Ishikawa (cell line): ENCODE results near the gene GNB5.

Source experiments
- CEBPB ChIP-seq: IDR thresholded peaks from 2 replicates; pipeline ENCODE4 v1.6.1; 2012
- CREB1 ChIP-seq: IDR thresholded peaks from 2 replicates; pipeline ENCODE4 v1.6.1; 2012; ENCODE audit warnings: low read depth
- EGR1 ChIP-seq: IDR thresholded peaks from 2 replicates; pipeline ENCODE4 v1.6.1; 2012
- EP300 ChIP-seq: IDR thresholded peaks from 2 replicates; pipeline ENCODE4 v1.6.1; 2012; ENCODE audit warnings: borderline replicate concordance
- FOXM1 ChIP-seq: IDR thresholded peaks from 2 replicates; pipeline ENCODE4 v1.6.1; 2012; ENCODE audit warnings: low read depth, borderline replicate concordance
- MAX ChIP-seq: IDR thresholded peaks from 2 replicates; pipeline ENCODE4 v1.6.1; 2012
- NFIC ChIP-seq: IDR thresholded peaks from 2 replicates; pipeline ENCODE4 v1.6.1; 2012
- RAD21 ChIP-seq: IDR thresholded peaks from 2 replicates; pipeline ENCODE4 v1.6.1; 2012; ENCODE audit warnings: low read depth
- TAF1 ChIP-seq: IDR thresholded peaks from 2 replicates; pipeline ENCODE4 v1.6.1; 2012; ENCODE audit warnings: low read depth, mild to moderate bottlenecking
- TCF12 ChIP-seq: IDR thresholded peaks from 2 replicates; pipeline ENCODE4 v1.6.1; 2012; ENCODE audit warnings: low read depth
- TEAD4 ChIP-seq: IDR thresholded peaks from 2 replicates; pipeline ENCODE4 v1.6.1; 2012
- YY1 ChIP-seq: IDR thresholded peaks from 2 replicates; pipeline ENCODE4 v1.6.1; 2012; ENCODE audit warnings: low read depth
- ZBTB7A ChIP-seq: IDR thresholded peaks from 2 replicates; pipeline ENCODE4 v1.6.1; 2012; ENCODE audit warnings: low read depth
- TF ChIP-seq, protein P1 (sequence below): IDR thresholded peaks from 2 replicates; pipeline ENCODE4 v1.6.1; 2012
- TF ChIP-seq, protein P2 (sequence below): IDR thresholded peaks from 2 replicates; pipeline ENCODE4 v1.6.1; 2012; ENCODE audit warnings: low read depth, mild to moderate bottlenecking

Gene GNB5

GRCh38 chr15:52136442-52136980, 54.7 kb downstream of the GNB5 start:
- no peak for TF ChIP-seq MAX
- TF ChIP-seq, protein P1, sequence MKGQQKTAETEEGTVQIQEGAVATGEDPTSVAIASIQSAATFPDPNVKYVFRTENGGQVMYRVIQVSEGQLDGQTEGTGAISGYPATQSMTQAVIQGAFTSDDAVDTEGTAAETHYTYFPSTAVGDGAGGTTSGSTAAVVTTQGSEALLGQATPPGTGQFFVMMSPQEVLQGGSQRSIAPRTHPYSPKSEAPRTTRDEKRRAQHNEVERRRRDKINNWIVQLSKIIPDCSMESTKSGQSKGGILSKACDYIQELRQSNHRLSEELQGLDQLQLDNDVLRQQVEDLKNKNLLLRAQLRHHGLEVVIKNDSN: no peak
- no peak for TF ChIP-seq FOXM1

GRCh38 chr15:52134502-52135144, 56.6 kb downstream of the GNB5 start:
- no peak for TF ChIP-seq NFIC
- TF ChIP-seq CREB1: no peak
- no peak for TF ChIP-seq ZBTB7A

- TF ChIP-seq, protein P1: no peak
- TF ChIP-seq EP300 (no peak), FOXM1 (no peak), EGR1 (no peak), YY1 (no peak), NFIC (no peak), RAD21 (no peak), MAX (no peak), TEAD4 (no peak), ZBTB7A (no peak), TCF12 (no peak)
- TF ChIP-seq, protein P2, sequence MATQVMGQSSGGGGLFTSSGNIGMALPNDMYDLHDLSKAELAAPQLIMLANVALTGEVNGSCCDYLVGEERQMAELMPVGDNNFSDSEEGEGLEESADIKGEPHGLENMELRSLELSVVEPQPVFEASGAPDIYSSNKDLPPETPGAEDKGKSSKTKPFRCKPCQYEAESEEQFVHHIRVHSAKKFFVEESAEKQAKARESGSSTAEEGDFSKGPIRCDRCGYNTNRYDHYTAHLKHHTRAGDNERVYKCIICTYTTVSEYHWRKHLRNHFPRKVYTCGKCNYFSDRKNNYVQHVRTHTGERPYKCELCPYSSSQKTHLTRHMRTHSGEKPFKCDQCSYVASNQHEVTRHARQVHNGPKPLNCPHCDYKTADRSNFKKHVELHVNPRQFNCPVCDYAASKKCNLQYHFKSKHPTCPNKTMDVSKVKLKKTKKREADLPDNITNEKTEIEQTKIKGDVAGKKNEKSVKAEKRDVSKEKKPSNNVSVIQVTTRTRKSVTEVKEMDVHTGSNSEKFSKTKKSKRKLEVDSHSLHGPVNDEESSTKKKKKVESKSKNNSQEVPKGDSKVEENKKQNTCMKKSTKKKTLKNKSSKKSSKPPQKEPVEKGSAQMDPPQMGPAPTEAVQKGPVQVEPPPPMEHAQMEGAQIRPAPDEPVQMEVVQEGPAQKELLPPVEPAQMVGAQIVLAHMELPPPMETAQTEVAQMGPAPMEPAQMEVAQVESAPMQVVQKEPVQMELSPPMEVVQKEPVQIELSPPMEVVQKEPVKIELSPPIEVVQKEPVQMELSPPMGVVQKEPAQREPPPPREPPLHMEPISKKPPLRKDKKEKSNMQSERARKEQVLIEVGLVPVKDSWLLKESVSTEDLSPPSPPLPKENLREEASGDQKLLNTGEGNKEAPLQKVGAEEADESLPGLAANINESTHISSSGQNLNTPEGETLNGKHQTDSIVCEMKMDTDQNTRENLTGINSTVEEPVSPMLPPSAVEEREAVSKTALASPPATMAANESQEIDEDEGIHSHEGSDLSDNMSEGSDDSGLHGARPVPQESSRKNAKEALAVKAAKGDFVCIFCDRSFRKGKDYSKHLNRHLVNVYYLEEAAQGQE: no peak
These were observed 57.5 kb downstream of the GNB5 start for GRCh38 chr15:52133510-52134220.

GRCh38 chr15:52132066-52132465, 59.1 kb downstream of the GNB5 start:
- TF ChIP-seq TCF12 (no peak), TEAD4 (no peak), NFIC (no peak), YY1 (no peak), CEBPB (no peak), FOXM1 (no peak), TAF1 (no peak), MAX (no peak), ZBTB7A (no peak), CREB1 (no peak), RAD21 (no peak), EGR1 (no peak), EP300 (no peak)
- TF ChIP-seq, protein P2: no peak
- TF ChIP-seq, protein P1: no peak

- TF ChIP-seq CEBPB (no peak), NFIC (peak; percentile 79), EGR1 (no peak), TCF12 (no peak), CREB1 (no peak)
- TF ChIP-seq, protein P2: no peak
These were observed 62.6 kb downstream of the GNB5 start for GRCh38 chr15:52128568-52128967.
